DMS79 treated with DMSO at 0.1 percent for 48 hours (cell line): Measurements from ENCODE around the gene KRAS.

ENCODE experiments used
- DNase-seq: peaks from one replicate; lab custom pipeline; 2025; lab: John Stamatoyannopoulos, UW

KRAS gene

GRCh38 chr12:25194722-25195055, 56.0 kb downstream of the KRAS start:
- no peak for DNase-seq

GRCh38 chr12:25194214-25194613, 56.5 kb downstream of the KRAS start:
- no peak for DNase-seq

GRCh38 chr12:25190793-25191192, 59.9 kb downstream of the KRAS start:
- DNase-seq, result no peak

GRCh38 chr12:25189656-25190055, 61.1 kb downstream of the KRAS start:
- no peak for DNase-seq

- no peak for DNase-seq
These were observed 62.9 kb downstream of the KRAS start for GRCh38 chr12:25187781-25188180.

- no peak for DNase-seq
These were observed 63.8 kb downstream of the KRAS start for GRCh38 chr12:25186788-25187402.

GRCh38 chr12:25186038-25186787, 64.5 kb downstream of the KRAS start:
- DNase-seq, result no peak

GRCh38 chr12:25184132-25184531, 66.6 kb downstream of the KRAS start:
- DNase-seq, result no peak

- no peak for DNase-seq
These were observed 68.0 kb downstream of the KRAS start for GRCh38 chr12:25182765-25183164.

GRCh38 chr12:25162866-25163265, 87.9 kb downstream of the KRAS start:
- DNase-seq, result no peak

GRCh38 chr12:25156061-25156460, 94.7 kb downstream of the KRAS start:
- DNase-seq, result no peak

- DNase-seq, result peak; percentile 19
These were observed 95.6 kb downstream of the KRAS start for GRCh38 chr12:25155022-25155576.
